Stimulated activated CD4-positive, alpha-beta T cell treated with anti-CD3 and anti-CD28 coated beads, Interleukin-4, amount 100 ng/mL, for 1 hour (primary cell): ENCODE data around the gene BAIAP2.
"Not testable (repeated sequence)": the region's sequence is repeated elsewhere in the genome, so short reads cannot be mapped to it uniquely, and the experiment has no call there.

Experiments used
- DNase-seq: peaks from one replicate; pipeline ENCODE4 v3.0.0-alpha.2; 2020

The BAIAP2 gene

GRCh38 chr17:81129711-81130367 is 94.9 kb downstream of the BAIAP2 start:
- DNase-seq: no peak

GRCh38 chr17:81130385-81131361 is 95.7 kb downstream of the BAIAP2 start:
- DNase-seq: no peak

GRCh38 chr17:81131486-81132196 is 96.7 kb downstream of the BAIAP2 start:
- no peak for DNase-seq

- no peak for DNase-seq
These were observed 97.2 kb downstream of the BAIAP2 start for GRCh38 chr17:81132197-81132540.

GRCh38 chr17:81132770-81133723 is 98.1 kb downstream of the BAIAP2 start:
- no peak for DNase-seq

- DNase-seq: no peak
These were observed 99.3 kb downstream of the BAIAP2 start for GRCh38 chr17:81134064-81134781.

- no peak for DNase-seq
These were observed 100.7 kb downstream of the BAIAP2 start for GRCh38 chr17:81135505-81136278.

GRCh38 chr17:81136366-81136765 is 101.4 kb downstream of the BAIAP2 start:
- DNase-seq: no peak

GRCh38 chr17:81137248-81137647 is 102.3 kb downstream of the BAIAP2 start:
- no peak for DNase-seq

- no peak for DNase-seq
These were observed 103.1 kb downstream of the BAIAP2 start for GRCh38 chr17:81138083-81138482.

GRCh38 chr17:81138500-81138899 is 103.5 kb downstream of the BAIAP2 start:
- no peak for DNase-seq

GRCh38 chr17:81139428-81139827 is 104.5 kb downstream of the BAIAP2 start:
- no peak for DNase-seq

GRCh38 chr17:81140018-81140417 is 105.1 kb downstream of the BAIAP2 start:
- no peak for DNase-seq

- DNase-seq: no peak
These were observed 105.7 kb downstream of the BAIAP2 start for GRCh38 chr17:81140695-81141094.

GRCh38 chr17:81142301-81143199 is 107.6 kb downstream of the BAIAP2 start:
- DNase-seq: peak; percentile 57

- no peak for DNase-seq
These were observed 108.2 kb downstream of the BAIAP2 start for GRCh38 chr17:81143200-81143527.

GRCh38 chr17:81143717-81144422 is 108.9 kb downstream of the BAIAP2 start:
- no peak for DNase-seq

- DNase-seq: no peak
These were observed 109.5 kb downstream of the BAIAP2 start for GRCh38 chr17:81144423-81144781.

GRCh38 chr17:81146208-81146607 is 111.3 kb downstream of the BAIAP2 start:
- DNase-seq: not testable (repeated sequence)
